ENCODE results near the gene SCGB1D1.

Gene SCGB1D1, protein sequence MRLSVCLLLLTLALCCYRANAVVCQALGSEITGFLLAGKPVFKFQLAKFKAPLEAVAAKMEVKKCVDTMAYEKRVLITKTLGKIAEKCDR
- 0 reads per million in 4 donors for total RNA-seq

DNA sequence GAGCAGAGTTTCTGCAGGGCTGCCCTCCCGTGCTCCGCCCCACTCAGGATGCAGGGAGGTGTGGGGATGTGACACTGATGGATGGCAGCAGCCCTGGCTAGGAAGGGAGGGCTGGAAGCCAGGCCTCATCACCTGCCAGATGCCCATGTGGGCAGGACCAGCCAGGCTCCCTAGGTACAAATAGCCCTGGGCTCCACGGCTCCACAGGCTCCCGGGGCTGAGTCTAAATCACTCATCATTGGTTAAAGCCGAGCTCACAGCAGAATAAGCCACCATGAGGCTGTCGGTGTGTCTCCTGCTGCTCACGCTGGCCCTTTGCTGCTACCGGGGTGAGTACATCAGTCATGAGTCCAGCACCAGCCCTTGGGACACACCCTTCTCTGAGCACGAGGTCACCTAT, at the start of gene SCGB1D1:
SCGB1D1 (plus strand) TSS at position 206 of the 400 bp plus-strand sequence; CDS start at position 275, 69 bp downstream.
- no peak for DNase-seq

- no peak for DNase-seq
These were observed 49.5 kb upstream of the SCGB1D1 start for GRCh38 chr11:62140304-62141110.

GRCh38 chr11:62141111-62142042, 48.6 kb upstream of the SCGB1D1 start:
- DNase-seq = no peak

DNA sequence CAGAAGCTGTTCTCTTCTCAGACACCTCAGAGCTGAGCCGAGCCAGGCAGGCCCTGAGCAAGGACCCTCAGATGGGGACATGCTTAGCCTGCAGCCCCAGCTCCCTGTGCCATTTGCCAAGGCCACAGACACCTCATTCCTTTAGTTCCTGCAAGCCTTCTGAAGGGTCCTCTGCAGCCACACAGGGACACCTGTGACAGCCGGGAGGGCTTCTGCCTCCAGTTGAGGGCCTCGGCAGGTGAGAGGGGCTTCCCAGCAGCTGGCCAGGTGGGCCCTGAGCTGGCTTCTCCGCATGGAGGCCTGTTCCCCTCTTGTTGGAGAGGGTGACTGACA, 48.0 kb upstream of the SCGB1D1 start:
- DNase-seq = no peak

GRCh38 chr11:62142921-62143320, 47.1 kb upstream of the SCGB1D1 start:
- no peak for DNase-seq

DNA sequence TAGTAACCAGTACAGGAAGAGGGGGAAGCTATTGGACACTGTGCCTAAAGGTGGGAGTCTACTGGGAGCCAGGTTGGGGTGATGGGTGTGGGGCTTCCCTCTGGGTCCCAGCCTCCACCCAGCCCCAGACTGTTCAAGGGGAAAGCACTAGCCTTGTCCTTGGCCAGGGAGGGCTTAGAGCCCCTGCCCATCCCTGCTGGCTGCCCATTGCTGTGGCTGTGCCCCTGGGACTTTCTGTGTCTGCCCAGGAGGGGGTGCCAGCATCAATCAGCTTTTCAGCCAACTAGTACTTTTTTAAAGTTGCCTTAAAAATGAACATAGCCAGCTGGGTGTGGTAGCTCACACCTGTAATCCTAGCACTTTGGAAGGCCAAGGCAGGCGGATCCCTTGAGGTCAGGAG, 46.3 kb upstream of the SCGB1D1 start:
- DNase-seq = no peak

- DNase-seq = no peak
These were observed 45.3 kb upstream of the SCGB1D1 start for GRCh38 chr11:62144641-62145255.

GRCh38 chr11:62145261-62145871, 44.6 kb upstream of the SCGB1D1 start:
- DNase-seq = no peak

- no peak for DNase-seq
These were observed 43.4 kb upstream of the SCGB1D1 start for GRCh38 chr11:62146476-62147200.

DNA sequence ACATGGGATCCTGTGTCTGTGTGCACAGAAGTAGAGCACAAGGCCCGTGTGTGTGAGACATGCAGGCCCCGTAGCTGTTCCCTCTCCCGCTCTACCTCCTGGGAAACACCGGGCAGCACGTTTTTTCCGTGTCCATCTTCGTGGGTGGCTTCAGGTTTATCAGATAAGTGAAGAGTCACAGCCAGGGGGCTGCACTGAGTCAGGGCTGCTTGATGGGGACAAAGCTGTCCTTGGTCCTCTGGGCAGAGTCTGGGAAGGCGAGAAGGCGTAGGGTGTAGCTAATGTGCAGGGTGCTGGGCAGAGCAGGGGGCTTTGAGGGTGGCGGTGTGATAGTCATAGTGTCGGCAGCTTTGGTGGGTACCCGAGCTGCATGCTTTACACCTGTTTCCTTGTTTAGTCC, 42.5 kb upstream of the SCGB1D1 start:
- no peak for DNase-seq

DNA sequence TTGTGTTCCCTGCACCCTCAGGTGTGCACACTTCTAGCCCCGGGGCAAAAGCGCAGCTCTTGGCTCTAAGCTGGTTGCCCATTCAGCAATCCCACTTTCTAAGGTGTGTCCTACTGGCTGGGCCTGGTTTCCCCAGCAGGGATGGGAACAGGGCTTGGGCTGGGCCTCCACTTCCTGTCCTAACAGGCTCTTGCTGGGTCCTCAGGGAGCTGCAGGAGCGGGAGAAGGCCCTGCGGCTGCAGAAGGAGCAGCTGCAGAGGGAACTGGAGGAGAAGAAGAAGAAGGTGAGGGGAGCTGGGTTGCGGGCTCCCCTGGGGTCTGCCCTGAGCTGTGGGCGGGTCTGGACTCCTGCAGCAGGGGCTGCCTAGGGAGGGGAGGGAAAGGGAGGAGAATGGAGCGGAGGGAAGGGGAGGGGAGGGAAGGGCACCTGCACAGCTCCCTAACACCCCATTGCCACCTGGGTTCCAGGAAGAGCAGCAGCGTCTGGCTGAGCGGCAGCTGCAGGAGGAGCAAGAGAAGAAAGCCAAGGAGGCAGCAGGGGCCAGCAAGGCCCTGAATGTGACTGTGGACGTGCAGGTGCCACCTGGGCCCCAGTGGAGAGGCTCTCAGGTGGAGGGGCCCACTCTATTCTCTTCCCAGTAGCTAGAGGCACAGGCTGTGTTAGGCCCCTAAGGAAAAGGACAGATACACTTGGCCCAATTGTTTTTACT, 41.6 kb upstream of the SCGB1D1 start:
- DNase-seq = no peak

DNA sequence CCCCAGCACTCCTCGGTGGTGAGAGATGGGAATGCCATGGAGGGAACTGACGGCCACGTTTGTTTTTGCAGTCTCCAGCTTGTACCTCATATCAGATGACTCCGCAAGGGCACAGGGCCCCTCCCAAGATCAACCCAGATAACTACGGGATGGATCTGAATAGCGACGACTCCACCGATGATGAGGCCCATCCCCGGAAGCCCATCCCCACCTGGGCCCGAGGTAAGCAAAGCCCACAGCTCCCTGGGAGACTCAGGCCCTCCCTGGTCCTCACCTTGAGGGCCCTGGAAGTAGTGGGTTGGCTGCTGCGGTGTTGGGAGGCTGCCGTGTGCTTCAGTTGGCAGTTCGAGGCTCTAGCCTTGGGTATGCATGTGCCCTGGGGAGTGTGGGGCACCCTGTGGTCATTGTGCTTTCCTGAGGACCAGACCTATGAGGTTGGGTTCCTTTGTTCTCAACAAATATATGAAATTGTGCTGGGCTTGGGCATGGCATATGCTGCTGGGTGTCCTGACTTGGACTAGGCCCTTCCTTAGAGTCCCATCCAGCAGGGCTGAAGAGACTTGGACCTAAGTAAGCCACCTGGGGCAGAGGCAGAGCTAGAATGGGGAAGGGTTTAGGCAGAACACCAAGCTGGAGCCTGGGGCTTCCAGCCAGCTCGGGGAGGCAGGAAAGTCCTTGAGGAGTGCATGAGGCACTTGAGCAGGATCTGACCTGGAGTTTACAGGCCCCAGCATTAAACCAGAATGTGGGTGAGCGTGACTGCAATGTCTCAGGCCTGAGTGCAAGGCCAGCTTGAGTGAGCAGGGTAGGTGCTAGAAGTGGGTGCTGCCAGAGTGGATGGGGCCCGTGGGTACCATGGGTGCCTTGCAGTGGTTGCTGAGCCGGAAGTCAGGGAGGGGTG, 39.8 kb upstream of the SCGB1D1 start:
- no peak for DNase-seq

DNA sequence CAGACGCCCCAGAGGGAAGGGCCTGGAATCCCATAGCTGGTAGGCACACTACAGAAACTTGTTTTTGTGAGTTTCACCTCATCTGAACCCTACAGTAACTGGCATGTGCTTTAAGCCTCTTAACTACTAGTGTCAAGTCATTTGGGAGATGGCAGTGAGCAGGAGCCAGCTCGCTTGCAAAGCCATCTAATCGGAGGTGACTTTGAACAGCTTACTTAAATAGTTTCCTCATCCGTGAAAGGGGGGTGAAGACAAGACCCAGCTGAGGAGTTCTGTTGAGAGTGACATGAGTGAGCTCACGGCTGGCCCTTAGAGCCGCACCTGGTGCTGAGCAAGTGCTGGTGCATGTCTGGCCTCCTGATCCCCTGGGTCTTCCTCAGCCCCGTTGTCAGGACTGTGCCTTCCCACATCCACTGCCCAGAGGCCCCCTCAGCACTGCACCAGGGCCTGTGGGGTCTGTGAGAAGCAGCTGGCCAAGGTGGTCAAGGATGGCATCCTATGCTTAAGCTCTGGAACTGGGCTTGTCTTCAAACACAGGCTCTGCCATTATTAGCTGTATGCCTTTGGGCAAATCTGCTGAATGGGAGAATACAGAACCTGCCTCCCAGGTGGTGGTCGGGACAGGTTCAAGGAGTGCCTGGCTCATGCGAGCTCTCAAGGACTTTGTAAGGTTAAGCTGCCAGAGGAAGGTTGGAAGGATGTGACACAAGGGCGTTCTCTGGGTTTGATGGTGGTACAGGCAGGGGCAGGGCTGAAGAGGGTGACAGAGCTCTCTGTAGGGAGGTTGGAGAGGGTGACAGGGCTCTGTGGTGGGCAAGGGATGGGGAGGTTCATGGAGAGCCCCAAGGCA, 38.9 kb upstream of the SCGB1D1 start:
- no peak for DNase-seq

- DNase-seq = no peak
These were observed 38.3 kb upstream of the SCGB1D1 start for GRCh38 chr11:62151737-62152102.

DNA sequence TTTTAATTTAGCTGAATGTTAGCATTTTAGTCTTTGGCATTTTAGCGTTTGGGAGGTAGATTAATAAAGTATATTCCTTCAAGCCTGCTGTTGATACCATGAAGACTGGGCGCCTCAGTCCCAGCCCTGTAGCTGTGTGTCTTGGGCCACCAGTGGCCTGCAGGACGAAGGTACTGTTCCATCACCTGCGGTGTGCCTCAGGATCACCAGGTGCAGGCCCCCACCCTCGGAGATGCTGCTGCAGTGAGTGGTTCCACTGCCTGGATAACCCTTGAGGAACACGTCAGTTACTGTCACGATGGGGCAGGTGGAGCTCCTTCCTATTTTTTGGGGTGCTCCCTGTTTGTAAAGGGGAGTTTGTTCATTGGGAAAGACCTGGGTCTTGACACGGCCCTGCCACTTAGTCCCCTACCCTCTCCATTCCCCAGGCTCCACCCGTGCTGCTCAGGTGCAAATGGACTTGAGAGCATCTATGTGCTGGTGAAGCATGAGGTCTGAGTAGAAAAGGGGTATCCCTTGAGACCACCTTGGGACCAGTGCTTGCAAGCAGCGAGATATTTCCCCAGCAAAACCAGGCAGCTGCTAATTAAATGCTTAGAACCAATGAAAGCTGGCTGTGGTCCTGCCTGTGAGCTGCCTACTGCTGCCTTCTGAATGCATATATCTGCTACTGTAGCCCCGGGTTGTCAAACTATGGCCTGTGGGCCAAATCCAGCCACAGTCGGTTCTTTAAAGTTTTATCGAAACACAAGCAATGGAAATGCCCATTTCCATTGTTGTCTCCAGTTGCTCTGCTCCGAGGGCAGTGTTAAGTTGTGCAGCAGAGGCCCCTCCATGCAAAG, 37.5 kb upstream of the SCGB1D1 start:
- DNase-seq = no peak

- no peak for DNase-seq
These were observed 37.0 kb upstream of the SCGB1D1 start for GRCh38 chr11:62153087-62153395.

GRCh38 chr11:62153617-62154016, 36.4 kb upstream of the SCGB1D1 start:
- DNase-seq = no peak

GRCh38 chr11:62157603-62158002, 32.4 kb upstream of the SCGB1D1 start:
- no peak for DNase-seq

GRCh38 chr11:62166371-62166770, 23.6 kb upstream of the SCGB1D1 start:
- no peak for DNase-seq

Data from T-helper 1 cell (primary cell).